Hematopoietic multipotent progenitor cell (in vitro differentiated cells): Measurements from ENCODE around the gene DCAF7. TPM values are rescaled to one million over a fixed set of nuclear protein-coding genes. Genes with fewer than 3 reads are reported as not detected.

ENCODE experiments used
- DNase-seq, 3 donors: peaks; one replicate each; pipeline ENCODE4 v3.0.0-alpha.2; 2011 to 2015; ENCODE audit warnings: low read depth in 2 of 3, low spot score in 2 of 3
- total RNA-seq: library from RNA; depleted of rRNA; stranded (reverse); fragments of >200 nt; gene quantifications from one replicate; pipeline ENCODE4 v1.2.3, GENCODE V29; 2012

Gene DCAF7
- total RNA-seq = 81.9 TPM

GRCh38 chr17:63549946-63550816 is at the start of gene DCAF7:
TSS of gene DCAF7 (plus strand) at chr17:63550477. CDS start at chr17:63550678, 201 bp downstream.
- peak; percentile 95 to 100 (median 100) for DNase-seq

DNA sequence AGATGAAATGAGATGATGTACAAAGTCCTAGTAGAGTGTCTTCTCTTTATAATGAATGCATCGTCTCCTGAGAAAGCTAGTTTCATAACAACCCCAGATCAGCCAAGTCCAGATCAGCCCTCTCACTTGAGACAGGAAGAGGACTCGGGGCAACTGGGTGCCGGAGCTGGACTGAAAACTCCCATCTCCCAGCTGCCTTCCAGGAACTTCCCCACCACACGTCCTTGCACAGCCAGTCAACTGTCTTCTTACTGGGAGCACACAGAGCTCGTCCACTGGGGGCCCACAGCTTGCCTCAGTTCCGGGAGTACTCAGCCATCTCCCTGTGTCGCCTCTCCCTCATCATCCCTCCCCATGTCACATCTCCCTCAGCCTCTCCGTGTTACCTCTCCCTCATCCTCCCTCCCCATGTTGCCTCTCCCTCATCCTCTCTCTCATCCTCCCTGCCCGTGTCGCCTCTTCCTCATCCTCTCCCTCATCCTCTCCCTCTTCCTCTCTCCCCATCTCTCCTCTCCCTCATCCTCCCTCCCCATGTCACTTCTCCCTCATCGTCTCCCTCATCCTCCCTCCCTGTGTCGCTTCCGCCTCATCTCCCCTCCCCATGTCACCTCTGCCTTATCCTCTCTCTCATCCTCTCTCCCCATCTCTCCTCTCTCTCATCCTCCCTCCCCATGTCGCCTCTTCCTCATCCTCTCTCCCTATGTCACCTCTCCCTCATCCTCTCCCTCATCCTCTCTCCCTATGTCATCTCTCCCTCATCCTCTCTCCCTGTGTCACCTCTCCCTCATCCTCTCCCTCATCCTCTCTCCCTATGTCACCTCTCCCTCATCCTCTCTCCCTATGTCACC is 49.5 kb upstream of the DCAF7 start:
- DNase-seq = no peak

GRCh38 chr17:63503341-63503705 is 47.0 kb upstream of the DCAF7 start:
- no peak for DNase-seq

- DNase-seq = no peak
These were observed 46.0 kb upstream of the DCAF7 start for GRCh38 chr17:63504261-63504660.

GRCh38 chr17:63505341-63505740 is 44.9 kb upstream of the DCAF7 start:
- no peak for DNase-seq

GRCh38 chr17:63506627-63507026 is 43.6 kb upstream of the DCAF7 start:
- DNase-seq = no peak

DNA sequence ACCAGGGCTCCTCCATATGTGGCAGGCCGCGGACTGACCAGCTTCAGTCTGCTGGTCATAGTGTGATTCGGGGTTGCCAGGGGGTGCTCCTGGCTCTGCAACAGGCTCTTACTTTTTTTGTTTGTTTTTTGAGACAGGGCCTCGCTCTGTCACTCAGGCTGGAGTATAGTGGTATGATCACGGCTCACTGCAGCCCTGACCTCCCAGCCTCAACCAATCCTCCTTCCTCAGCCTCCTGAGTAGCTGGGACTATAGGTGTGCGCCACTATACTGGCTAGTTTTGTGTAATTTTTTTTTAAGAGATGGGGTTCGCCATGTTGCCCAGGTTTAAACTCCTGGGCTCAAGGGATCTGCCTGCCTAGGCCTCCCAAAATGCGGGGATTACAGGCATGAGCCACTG is 38.9 kb upstream of the DCAF7 start:
- no peak for DNase-seq

DNA sequence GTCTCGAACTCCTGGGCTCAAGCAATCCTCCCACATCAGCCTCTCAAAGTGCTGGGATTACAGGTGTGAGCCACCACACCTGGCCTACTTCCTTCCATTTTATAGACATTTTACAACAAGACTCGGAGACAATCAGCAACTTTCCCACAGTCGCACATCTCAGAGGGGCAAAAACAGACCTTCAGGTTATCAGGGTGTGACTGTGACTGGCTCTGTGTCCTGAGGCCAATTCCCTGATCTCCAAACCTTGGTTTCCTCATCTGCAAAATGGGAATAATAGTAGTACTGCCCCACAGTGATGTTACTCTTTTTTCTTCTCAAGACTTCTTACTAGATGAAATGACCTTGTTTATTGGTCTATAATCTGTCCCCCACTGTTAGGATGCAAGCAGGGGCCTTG is 37.9 kb upstream of the DCAF7 start:
- no peak for DNase-seq

GRCh38 chr17:63512896-63513644 is 37.2 kb upstream of the DCAF7 start:
- DNase-seq = no peak

DNA sequence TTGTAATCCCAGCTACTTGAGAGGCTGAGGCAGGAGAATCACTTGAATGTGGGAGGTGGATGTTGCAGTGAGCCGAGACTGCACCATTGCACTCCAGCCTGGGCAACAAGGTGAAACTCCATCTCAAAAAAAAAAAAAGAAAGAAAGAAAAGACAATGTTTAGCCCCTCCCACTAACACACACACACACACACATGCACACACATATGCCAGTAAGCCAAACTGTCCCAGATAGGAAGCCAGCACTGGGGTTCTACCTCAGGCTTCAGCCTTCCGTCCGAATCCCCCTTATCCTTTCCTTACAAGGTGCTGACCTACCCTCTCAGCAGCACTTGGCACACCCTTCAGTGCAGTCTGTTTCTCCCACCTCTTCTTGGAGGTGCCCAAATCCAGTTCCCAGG is 35.8 kb upstream of the DCAF7 start:
- DNase-seq = no peak

GRCh38 chr17:63514974-63515373 is 35.3 kb upstream of the DCAF7 start:
- DNase-seq = no peak

GRCh38 chr17:63515426-63515825 is 34.9 kb upstream of the DCAF7 start:
- no peak for DNase-seq

DNA sequence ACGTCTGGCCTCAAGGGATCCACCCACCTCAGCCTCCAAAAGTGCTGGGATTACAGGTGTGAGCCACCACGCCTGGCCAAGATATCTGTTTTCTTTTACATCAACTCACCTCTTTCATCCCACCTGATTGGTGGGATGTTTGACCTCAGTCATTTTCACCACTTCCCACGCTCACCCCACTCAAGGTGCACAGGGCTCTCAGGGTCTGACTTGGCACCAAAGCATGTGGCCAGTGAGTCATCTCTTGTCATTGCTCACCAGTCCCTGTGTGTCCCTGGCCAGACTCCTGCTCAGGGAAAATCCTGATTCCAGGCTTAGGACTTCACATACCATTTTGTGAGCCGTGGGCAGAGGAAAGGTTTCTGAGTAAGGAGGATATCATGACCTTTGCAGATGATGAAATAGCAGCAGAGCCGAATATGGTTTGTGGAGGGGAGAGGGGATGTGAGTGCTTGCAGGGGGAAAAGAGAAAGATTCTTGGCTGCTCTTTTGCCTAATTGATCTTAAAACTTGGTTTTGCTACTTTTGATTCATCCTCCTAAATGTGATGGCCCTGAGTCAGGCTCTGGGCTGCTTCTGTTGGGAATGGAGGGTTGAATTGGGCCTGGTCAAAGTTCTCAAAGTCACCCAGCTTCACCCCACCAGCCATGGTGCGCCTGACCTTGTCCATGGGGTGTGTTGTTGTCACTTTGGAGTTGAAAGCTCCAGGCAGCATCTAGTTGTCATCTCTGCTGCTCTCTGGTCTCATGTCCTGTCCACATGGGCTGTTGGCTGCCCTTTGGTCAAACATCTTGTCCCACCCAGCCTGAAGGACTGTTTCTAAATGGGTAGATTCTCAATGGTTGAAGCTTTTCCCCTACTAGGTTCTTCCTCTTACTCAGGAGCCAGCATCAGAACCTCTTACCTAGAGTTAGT is 33.1 kb upstream of the DCAF7 start:
- no peak for DNase-seq

DNA sequence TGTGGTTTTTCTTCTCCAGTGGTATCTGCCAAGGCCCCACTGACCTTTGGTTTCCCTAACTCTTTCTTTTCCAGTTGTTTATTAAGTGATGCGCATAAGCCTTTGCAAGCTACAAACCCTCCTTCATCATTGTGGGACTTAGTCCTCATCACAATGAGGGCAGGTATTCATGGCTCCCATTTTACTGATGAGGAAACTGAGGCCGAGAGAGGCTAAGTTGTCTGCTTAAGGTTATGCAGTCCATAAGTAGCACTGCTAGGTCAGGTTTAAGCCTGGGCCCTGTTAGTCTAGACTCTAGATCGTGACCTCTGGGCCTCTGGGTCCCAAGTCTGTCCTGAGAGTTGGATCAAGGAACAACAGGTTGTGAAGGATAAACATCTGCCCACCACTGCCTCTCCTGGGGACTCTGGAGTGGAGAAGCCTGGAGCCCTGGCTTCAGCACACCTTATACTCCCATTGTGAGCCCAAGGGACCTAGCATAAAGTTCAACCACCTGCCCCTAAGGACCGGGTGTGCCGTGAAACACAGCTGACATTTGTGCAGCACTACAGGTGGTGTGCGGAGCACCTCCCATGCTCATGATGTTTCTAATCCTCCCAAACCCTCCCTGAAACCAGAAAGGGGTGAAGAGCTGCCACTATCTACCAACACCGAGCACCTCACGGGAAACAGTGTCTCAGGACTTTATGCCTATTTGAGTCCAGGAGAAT is 32.3 kb upstream of the DCAF7 start:
- no peak for DNase-seq

- DNase-seq = no peak
These were observed 31.0 kb upstream of the DCAF7 start for GRCh38 chr17:63519116-63519881.

DNA sequence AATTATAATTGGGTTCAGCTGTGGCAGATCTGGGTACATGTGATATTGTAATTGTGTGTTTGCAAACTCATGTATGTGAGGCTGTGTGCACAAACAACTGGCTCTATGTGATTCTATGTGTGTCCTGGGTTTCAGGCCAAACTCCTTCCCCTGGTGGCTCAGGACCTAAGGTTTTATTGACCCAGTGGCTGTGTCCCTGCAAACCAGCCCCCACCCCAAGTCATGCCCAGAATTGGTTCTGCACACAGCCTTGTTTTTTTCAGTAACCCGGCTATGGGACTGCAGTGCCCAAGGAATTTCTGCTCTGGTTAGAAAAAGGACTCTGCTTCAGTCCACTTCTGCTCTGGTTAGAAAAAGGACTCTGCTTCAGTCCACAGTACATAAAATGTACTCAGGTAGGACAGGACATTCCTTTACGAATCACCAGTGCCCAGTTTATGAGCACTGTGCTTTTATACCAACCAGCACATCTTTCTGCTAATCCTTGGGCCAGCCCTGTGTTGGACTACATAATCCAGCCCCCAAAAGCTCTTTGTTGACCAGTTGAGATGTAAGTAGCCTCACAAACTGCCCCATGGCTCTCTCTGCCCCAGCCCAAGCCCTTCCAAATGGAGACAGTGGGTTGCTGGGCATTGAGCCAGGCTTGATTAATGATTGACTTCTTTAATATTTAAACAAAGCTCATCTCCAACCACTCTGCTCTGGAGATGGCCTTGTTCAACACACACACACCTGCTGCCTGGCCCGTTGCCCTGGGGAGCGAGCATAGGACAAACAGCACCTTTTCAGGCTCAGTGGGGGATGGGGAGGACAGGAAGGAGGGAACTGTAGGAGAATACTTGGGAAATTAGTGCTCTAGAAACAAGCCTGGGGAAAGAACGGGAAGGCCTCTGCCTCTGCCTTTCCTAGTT is 30.1 kb upstream of the DCAF7 start:
- no peak for DNase-seq

DNA sequence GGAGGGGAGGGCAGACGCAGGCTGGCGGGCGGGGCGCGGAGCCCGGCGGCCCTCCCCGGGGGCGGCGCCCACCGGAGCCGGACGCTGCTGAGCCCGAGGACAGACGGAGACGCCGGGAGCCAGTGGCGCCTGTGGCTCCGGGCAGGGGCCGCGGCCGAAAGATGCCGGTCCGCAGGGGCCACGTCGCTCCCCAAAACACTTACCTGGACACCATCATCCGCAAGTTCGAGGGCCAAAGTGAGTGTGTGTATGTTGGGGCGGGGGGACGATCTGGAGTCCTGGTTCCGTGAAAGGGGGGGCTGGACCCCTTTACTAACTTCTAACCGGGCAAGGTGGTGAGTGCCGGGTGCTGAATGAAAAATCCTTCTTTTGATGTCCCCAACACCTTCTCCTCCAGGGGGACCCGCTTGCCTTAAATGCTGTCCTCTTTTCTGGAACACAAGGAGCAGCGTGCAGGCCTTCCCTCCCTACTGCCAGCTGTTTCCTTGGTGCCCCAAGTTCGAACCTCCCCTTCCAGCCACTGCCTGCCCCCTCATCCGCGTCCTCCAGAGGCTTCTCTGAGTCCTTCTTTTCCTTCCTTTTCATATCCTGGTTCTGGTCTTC is 26.9 kb upstream of the DCAF7 start, which contains the start of gene KCNH6:
Gene KCNH6 (plus strand): TSS at position 106 of the 603 bp plus-strand sequence. CDS start 56 bp downstream, at position 162.
- peak in 1 of 3 donors; percentile 31 for DNase-seq
